Measurements from ENCODE around the gene UBE3B.

UBE3B gene

GRCh38 chr12:109445191-109445609 lies 32.2 kb upstream of the UBE3B start:
- no peak for TF ChIP-seq CTCF (IDR thresholded peaks at IDR 0.05; ENCODE audit: extremely low read depth, missing control alignments)
- DNase-seq (ENCODE audit: low spot score) = no peak

- no peak for DNase-seq (ENCODE audit: low spot score)
- no peak for TF ChIP-seq CTCF (IDR thresholded peaks at IDR 0.05; ENCODE audit: extremely low read depth, missing control alignments)
These were observed 30.6 kb upstream of the UBE3B start for GRCh38 chr12:109446869-109447268.

DNA sequence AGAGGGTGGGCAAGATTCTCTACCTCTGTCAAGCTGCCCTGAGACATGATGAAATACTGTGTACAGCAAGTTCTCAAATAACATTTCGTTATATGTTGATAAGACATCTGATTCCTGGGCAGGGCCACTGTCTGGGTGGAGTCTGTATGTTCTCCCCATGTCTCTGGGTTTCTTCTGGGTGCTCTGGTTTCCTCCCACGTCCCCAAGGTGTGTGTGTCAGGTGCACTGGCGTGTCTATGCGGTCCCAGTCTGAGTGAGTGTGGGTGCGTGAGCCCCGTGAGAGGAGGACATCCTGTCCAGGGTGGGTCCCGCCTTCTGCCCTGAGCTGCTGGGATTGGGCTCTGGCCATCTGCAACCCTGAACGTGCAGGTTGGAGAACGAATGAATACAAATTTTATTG lies 30.0 kb upstream of the UBE3B start:
- no peak for DNase-seq (ENCODE audit: low spot score)
- no peak for TF ChIP-seq CTCF (IDR thresholded peaks at IDR 0.05; ENCODE audit: extremely low read depth, missing control alignments)

- DNase-seq (ENCODE audit: low spot score) = no peak
- no peak for TF ChIP-seq CTCF (IDR thresholded peaks at IDR 0.05; ENCODE audit: extremely low read depth, missing control alignments)
These were observed 29.2 kb upstream of the UBE3B start for GRCh38 chr12:109448272-109448671.

GRCh38 chr12:109448707-109449390 lies 28.6 kb upstream of the UBE3B start:
- no peak for TF ChIP-seq CTCF (IDR thresholded peaks at IDR 0.05; ENCODE audit: extremely low read depth, missing control alignments)
- no peak for DNase-seq (ENCODE audit: low spot score)

- no peak for DNase-seq (ENCODE audit: low spot score)
These were observed 27.4 kb upstream of the UBE3B start for GRCh38 chr12:109449845-109450532.

More at GRCh38 chr12:109449845-109450532, 27.4 kb upstream of the UBE3B start:
- TF ChIP-seq CTCF (IDR thresholded peaks at IDR 0.05; ENCODE audit: extremely low read depth, missing control alignments) = no peak

Data from GM20000 (cell line).